HL-60 (cell line): Measurements from ENCODE around the gene KXD1.
"Not testable (repeated sequence)": the region's sequence is repeated elsewhere in the genome, so short reads cannot be mapped to it uniquely, and the experiment has no call there.

ENCODE experiments used
- DNase-seq, 2 experiments: peaks; one replicate each; pipeline ENCODE4 v3.0.0-alpha.2; 2010 to 2020; ENCODE audit warnings: low read depth in 1 of 2, low spot score in 1 of 2
- H3K27ac ChIP-seq: fragments of 250-450 bp; sonication (Bioruptor Pico); replicated peaks from 2 replicates; pipeline ENCODE4 v1.5.1; 2020; ENCODE audit warnings: mild to moderate bottlenecking, moderate library complexity
- H3K27me3 ChIP-seq: fragments of 250-450 bp; sonication (Bioruptor Pico); 2 replicates; pipeline ENCODE4 v1.5.1; 2021; ENCODE audit warnings: mild to moderate bottlenecking, moderate library complexity; ENCODE audit not compliant: insufficient read depth, poor library complexity, severe bottlenecking
- H3K4me3 ChIP-seq: replicated peaks from 2 replicates; pipeline ENCODE4 v1.5.1; 2011; ENCODE audit warnings: mild to moderate bottlenecking, control low read depth, low read length; ENCODE audit not compliant: insufficient read depth
- GABPA ChIP-seq: IDR thresholded peaks from 2 replicates; pipeline ENCODE4 v1.6.1; 2012; ENCODE audit warnings: low read depth
- POLR2AphosphoS5 ChIP-seq: IDR thresholded peaks from 2 replicates; pipeline ENCODE4 v1.6.1; 2012; ENCODE audit warnings: low read depth
- SPI1 ChIP-seq: IDR thresholded peaks from 2 replicates; pipeline ENCODE4 v1.6.1; 2012; ENCODE audit warnings: low read depth, mild to moderate bottlenecking, borderline replicate concordance
- TF ChIP-seq, protein P1 (sequence below): IDR thresholded peaks from 2 replicates; pipeline ENCODE4 v1.6.1; 2012; ENCODE audit warnings: low read depth; ENCODE audit not compliant: insufficient replicate concordance
- TF ChIP-seq, protein P2 (sequence below): IDR thresholded peaks from one replicate; pipeline ENCODE4 v1.5.1; 2011; ENCODE audit warnings: low read length, control low read depth, inconsistent platforms; ENCODE audit not compliant: insufficient read depth

KXD1 gene

DNA sequence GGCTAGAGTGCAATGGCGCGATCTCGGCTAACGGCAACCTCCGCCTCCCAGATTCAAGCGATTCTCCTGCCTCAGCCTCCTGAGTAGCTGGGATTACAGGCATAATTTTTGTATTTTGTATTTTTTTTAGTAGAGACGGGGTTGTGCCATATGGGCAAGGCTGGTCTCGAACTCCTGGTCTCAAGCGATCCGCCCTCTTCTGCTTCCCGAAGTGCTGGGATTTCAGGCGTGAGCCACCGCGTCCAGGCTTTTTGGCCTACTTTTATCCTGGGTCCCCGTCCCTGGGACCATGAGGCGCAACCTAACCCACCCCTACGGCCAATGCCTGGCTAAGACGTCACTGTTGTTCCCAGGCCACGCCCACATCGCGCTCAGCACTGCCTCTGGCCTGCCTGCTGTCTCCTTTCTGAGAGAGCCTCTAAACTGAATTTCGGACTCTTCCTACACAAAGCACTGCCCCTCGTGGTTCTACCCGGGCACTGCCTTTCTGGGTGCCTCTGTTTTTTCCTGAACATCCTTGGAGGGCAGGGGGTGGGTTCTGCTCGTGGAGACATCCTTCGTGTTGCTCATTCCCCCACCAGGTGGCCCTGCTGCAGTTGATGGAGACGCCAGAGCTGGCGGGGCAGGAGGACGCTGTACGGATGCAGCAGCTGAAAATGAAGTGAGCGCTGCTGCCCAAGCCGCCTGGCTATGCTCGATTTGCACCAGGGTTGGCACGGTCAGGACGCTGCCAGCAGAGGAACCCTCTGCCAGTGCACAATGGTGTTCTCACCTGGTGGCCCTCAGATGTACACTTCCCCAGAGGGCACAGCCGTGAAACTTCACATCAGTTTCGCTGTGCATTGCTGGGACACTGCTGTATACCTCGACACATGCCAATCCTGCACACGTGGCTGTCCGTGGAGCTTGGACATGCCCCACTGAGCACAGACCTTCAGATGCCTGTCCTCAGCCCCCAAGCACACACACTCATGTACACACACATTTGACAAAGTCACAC lies 32.9 kb downstream of the KXD1 start:
- no peak overlapping the region for H3K4me3 ChIP-seq
- H3K27ac ChIP-seq, result no peak overlapping the region
- peaks cover 3% of the 10 kb centered on the region for H3K27me3 ChIP-seq
- no peak for TF ChIP-seq POLR2AphosphoS5
- TF ChIP-seq, protein P1, sequence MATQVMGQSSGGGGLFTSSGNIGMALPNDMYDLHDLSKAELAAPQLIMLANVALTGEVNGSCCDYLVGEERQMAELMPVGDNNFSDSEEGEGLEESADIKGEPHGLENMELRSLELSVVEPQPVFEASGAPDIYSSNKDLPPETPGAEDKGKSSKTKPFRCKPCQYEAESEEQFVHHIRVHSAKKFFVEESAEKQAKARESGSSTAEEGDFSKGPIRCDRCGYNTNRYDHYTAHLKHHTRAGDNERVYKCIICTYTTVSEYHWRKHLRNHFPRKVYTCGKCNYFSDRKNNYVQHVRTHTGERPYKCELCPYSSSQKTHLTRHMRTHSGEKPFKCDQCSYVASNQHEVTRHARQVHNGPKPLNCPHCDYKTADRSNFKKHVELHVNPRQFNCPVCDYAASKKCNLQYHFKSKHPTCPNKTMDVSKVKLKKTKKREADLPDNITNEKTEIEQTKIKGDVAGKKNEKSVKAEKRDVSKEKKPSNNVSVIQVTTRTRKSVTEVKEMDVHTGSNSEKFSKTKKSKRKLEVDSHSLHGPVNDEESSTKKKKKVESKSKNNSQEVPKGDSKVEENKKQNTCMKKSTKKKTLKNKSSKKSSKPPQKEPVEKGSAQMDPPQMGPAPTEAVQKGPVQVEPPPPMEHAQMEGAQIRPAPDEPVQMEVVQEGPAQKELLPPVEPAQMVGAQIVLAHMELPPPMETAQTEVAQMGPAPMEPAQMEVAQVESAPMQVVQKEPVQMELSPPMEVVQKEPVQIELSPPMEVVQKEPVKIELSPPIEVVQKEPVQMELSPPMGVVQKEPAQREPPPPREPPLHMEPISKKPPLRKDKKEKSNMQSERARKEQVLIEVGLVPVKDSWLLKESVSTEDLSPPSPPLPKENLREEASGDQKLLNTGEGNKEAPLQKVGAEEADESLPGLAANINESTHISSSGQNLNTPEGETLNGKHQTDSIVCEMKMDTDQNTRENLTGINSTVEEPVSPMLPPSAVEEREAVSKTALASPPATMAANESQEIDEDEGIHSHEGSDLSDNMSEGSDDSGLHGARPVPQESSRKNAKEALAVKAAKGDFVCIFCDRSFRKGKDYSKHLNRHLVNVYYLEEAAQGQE, result no peak
- DNase-seq, result no peak

DNA sequence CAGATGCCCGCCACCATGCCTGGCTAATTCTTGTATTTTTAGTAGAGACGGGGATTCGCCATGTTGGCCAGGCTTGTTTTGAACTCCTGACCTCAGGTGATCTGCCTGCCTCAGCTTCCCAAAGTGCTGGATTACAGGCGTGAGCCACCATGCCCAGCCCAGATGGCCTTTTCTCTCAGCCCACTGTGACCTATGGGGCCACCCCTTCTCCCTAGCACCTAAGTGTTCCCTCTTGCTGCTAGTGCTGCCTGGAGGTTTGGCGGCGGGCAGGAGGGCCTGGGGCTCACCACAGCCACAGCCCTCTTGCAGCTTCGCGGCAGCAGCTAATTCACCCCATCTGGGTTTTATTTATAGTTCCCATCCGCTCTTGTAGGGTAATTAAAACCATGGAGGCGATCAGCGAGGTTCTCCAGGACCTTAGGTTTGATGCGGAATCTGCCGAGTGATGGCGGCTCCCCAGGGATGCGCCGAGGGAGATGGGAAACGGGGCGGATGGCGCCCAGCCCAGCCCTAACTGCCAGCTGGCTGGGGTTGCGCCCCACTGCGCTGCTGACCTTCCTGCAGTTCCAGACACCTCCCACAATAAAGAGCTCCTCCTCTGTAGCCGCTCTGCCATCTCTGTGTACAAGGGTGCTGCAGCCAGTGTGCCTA lies 34.2 kb downstream of the KXD1 start:
- no peak overlapping the region for H3K4me3 ChIP-seq
- no peak overlapping the region for H3K27ac ChIP-seq
- TF ChIP-seq GABPA (no peak), SPI1 (no peak), POLR2AphosphoS5 (no peak)
- TF ChIP-seq, protein P1, result no peak
- TF ChIP-seq, protein P2, sequence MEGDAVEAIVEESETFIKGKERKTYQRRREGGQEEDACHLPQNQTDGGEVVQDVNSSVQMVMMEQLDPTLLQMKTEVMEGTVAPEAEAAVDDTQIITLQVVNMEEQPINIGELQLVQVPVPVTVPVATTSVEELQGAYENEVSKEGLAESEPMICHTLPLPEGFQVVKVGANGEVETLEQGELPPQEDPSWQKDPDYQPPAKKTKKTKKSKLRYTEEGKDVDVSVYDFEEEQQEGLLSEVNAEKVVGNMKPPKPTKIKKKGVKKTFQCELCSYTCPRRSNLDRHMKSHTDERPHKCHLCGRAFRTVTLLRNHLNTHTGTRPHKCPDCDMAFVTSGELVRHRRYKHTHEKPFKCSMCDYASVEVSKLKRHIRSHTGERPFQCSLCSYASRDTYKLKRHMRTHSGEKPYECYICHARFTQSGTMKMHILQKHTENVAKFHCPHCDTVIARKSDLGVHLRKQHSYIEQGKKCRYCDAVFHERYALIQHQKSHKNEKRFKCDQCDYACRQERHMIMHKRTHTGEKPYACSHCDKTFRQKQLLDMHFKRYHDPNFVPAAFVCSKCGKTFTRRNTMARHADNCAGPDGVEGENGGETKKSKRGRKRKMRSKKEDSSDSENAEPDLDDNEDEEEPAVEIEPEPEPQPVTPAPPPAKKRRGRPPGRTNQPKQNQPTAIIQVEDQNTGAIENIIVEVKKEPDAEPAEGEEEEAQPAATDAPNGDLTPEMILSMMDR, result no peak
- DNase-seq, result no peak
- H3K27me3 ChIP-seq, result peaks cover 3% of the 10 kb centered on the region

DNA sequence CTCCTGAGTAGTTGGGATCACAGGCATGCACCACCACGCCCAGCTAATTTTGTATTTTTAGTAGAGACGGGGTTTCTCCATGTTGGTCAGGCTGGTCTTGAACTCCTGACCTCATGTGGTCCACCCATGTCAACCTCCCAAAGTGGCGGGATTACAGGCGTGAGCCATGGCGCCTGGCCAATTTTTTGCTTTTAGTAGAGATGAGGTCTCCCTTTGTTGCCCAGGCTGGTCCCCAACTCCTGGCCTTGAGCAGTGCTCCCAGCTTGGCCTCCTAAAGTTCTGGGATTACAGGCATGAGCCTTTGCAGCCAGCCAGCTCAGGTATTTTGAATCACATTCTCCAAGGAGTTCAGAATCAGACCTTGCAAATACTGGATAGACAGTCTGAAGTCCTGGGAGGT lies 35.1 kb downstream of the KXD1 start:
- H3K27ac ChIP-seq, H3K4me3 ChIP-seq, DNase-seq, H3K27me3 ChIP-seq: not testable (repeated sequence)

DNA sequence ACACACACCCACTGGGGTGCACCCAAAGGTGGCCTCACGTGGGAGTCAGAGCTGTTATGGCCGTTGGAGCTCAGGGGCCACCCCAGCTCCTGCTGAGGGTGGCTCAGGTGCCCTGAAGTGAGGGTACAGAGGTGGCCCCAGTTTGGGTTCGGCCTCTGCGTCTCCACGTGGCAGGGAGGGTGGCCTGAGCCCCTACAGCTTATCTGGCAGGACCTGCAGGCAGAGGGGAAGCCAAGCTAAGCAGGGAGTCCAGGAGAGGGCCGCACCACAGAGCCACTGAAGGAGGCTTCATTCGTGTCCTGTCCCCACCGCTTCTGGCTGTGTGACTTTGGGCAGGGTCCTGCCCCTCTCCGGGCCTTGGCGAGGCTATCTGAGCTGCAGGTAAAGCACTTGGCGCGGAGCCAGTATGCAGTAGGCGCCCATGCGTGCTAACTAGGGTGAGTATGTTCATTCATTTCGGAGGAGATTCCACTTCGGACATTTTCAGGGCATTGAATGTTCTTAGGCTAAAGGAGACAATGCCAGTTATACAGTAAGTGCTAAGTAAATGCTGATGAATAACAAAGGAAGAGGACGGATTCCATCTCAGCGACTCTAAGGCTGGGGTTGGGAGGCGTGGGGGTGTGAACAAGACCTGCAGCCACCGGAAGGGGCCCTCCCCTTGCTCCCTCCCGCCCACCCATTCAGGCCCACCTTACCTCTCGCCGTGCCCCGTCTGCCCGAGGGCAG lies 35.9 kb downstream of the KXD1 start:
- no peak overlapping the region for H3K4me3 ChIP-seq
- H3K27ac ChIP-seq, result no peak overlapping the region
- no peak for TF ChIP-seq SPI1
- TF ChIP-seq GABPA, result no peak
- TF ChIP-seq, protein P1, result no peak
- no peak for TF ChIP-seq POLR2AphosphoS5
- TF ChIP-seq, protein P2, result no peak
- peaks cover 3% of the 10 kb centered on the region for H3K27me3 ChIP-seq
- DNase-seq, result no peak
